Activated CD8-positive, alpha-beta memory T cell treated with anti-CD3 and anti-CD28 coated beads, Interleukin-2, amount 10 ng/mL, durations not matched to agents 7 days and 5 days (primary cell): ENCODE data around the gene ETV7. TPM values are rescaled to one million over a fixed set of nuclear protein-coding genes. Genes with fewer than 3 reads are reported as not detected.
"Not testable (repeated sequence)": the region's sequence is repeated elsewhere in the genome, so short reads cannot be mapped to it uniquely, and the experiment has no call there.

Experiments
- ATAC-seq: fragments of 150-1000 bp; cut with Tn5 transposase; one replicate; pipeline ENCODE4 v1.10.0; 2021; ENCODE audit warnings: moderate library complexity
- CTCF ChIA-PET: fragments of 350-600 bp; sonication (Branson Sonifier 250); formaldehyde crosslinking; loops from one replicate; lab custom pipeline; 2021; ENCODE audit warnings: antibody characterized with exemption; lab: Charles Lee
- DNase-seq: peaks from one replicate; pipeline ENCODE4 v3.0.0-alpha.2; 2020
- H3K27ac Mint-ChIP-seq: one replicate; pipeline ENCODE4 v1.8.0; 2021; ENCODE audit warnings: mild to moderate bottlenecking, mixed read lengths
- H3K27me3 Mint-ChIP-seq: one replicate; pipeline ENCODE4 v1.8.0; 2021; ENCODE audit warnings: mixed read lengths
- H3K36me3 Mint-ChIP-seq: one replicate; pipeline ENCODE4 v1.8.0; 2021; ENCODE audit warnings: mild to moderate bottlenecking, mixed read lengths
- H3K4me1 Mint-ChIP-seq: one replicate; pipeline ENCODE4 v1.8.0; 2021; ENCODE audit warnings: mixed read lengths
- H3K4me3 Mint-ChIP-seq: one replicate; pipeline ENCODE4 v1.8.0; 2021; ENCODE audit warnings: mild to moderate bottlenecking, moderate library complexity, mixed read lengths
- H3K9me3 Mint-ChIP-seq: one replicate; pipeline ENCODE4 v1.8.0; 2022; ENCODE audit warnings: low read depth, mixed read lengths
- total RNA-seq, 2 experiments: library from RNA; stranded (reverse); gene quantifications; one replicate each; pipeline ENCODE4 v1.2.3, GENCODE V29; 2021

ETV7 gene
- total RNA-seq, 2 experiments from 2014 or later = 5.9 to 19.7 TPM

GRCh38 chr6:36368921-36369865, 18.3 kb downstream of the ETV7 start:
- ATAC-seq (no peak), DNase-seq (no peak)
- no peak overlapping the region for H3K4me3 Mint-ChIP-seq
- no peaks in the 10 kb centered on the region for H3K9me3 Mint-ChIP-seq
- no peak overlapping the region for H3K27ac Mint-ChIP-seq
- no peaks in the 10 kb centered on the region for H3K27me3 Mint-ChIP-seq
- CTCF ChIA-PET = interaction anchor here (1.5 kb wide), 2 partner anchors 36 to 414 kb away, joined by 3 read pairs; no protein-coding TSS in a partner anchor
- peaks cover 16% of the 10 kb centered on the region for H3K36me3 Mint-ChIP-seq
- peaks cover 17% of the 10 kb centered on the region for H3K4me1 Mint-ChIP-seq

- peaks cover 17% of the 10 kb centered on the region for H3K4me1 Mint-ChIP-seq
- H3K27me3 Mint-ChIP-seq = no peaks in the 10 kb centered on the region
- no peak overlapping the region for H3K27ac Mint-ChIP-seq
- ATAC-seq (no peak), DNase-seq (no peak)
- no peaks in the 10 kb centered on the region for H3K9me3 Mint-ChIP-seq
- peaks cover 16% of the 10 kb centered on the region for H3K36me3 Mint-ChIP-seq
- no peak overlapping the region for H3K4me3 Mint-ChIP-seq
- CTCF ChIA-PET = interaction anchor here (1.2 to 1.5 kb wide), 3 partner anchors 27 to 414 kb away, joined by 3 to 4 read pairs (median 3); no protein-coding TSS in a partner anchor
Observed at GRCh38 chr6:36368421-36368820, 19.0 kb downstream of the ETV7 start.

DNA sequence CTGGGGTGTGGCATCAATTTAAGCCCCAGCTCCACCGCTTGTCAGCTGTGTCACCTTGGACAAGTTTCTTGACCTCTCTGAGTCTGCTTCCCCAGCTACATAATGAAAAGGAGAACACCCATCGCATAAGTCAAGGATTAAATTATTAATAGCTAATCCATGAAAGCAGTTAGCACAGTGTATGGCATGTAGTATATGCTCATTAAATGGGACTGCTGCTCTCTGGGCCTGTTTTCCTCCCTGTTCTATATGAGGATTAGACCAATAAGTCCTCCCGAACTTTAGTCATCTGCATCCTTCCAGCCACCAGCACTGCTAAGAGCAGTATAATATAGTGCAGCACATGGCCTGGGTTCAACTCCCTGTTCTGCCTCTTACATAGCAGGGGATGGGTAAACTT, 19.7 kb downstream of the ETV7 start:
- no peak overlapping the region for H3K27ac Mint-ChIP-seq
- no peak for ATAC-seq
- no peak for DNase-seq

DNA sequence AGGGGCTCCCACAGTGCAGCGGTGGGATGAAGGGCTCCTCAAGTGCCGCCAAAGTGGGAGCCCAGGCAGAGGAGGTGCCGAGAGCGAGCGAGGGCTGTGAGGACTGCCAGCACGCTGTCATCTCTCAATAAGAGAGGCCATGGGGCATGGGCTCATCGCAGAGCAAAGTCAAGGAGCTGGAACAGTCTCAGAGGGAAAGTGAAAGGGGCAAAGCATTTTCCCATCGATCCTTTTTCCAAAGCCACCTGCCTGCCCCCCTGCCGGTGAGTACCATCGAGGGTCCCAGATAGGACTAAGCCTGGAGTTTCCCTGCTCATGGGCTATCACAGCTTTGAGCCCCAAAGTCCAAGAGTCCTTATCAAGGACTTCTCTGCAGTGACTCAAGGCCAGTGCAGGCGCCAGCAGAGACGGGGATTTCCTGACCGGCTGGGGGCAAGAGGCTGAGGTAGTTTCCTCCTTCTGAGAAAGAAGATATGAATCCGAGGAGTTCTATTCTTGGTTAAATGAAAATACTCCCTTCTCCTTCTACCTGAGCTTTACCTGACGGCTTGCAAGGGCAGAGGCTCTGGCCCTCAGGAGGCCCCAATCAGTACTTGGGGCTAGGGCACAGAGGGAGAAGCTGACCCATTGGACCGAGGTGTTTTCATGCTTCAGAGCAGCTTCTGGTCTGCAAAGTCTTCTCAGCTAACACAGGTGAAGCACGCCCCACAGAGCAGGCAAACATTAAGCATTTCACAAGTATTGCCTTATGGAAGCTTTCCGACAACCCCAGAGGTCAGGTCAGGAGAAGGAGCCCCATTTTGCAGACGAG, 22.6 kb downstream of the ETV7 start:
- Mint-ChIP-seq H3K4me1 (peaks cover 19% of the 10 kb centered on the region), H3K4me3 (no peak overlapping the region), H3K9me3 (no peaks in the 10 kb centered on the region), H3K27ac (no peak overlapping the region), H3K27me3 (no peaks in the 10 kb centered on the region), H3K36me3 (peaks cover 5% of the 10 kb centered on the region)
- DNase-seq (no peak), ATAC-seq (no peak)
- CTCF ChIA-PET = interaction anchor here (1.8 kb wide), 1 partner anchor 24 kb away, joined by 8 read pairs; no protein-coding TSS in a partner anchor

More for the DNA sequence above, 19.7 kb downstream of the ETV7 start:
- no peaks in the 10 kb centered on the region for H3K9me3 Mint-ChIP-seq
- CTCF ChIA-PET = interaction anchor here (1.0 to 1.5 kb wide), 4 partner anchors 27 to 415 kb away, joined by 3 to 4 read pairs (median 4); partner anchors contain the start of gene MAPK14
- H3K36me3 Mint-ChIP-seq = peaks cover 16% of the 10 kb centered on the region
- H3K4me3 Mint-ChIP-seq = no peak overlapping the region
- no peaks in the 10 kb centered on the region for H3K27me3 Mint-ChIP-seq
- peaks cover 17% of the 10 kb centered on the region for H3K4me1 Mint-ChIP-seq

DNA sequence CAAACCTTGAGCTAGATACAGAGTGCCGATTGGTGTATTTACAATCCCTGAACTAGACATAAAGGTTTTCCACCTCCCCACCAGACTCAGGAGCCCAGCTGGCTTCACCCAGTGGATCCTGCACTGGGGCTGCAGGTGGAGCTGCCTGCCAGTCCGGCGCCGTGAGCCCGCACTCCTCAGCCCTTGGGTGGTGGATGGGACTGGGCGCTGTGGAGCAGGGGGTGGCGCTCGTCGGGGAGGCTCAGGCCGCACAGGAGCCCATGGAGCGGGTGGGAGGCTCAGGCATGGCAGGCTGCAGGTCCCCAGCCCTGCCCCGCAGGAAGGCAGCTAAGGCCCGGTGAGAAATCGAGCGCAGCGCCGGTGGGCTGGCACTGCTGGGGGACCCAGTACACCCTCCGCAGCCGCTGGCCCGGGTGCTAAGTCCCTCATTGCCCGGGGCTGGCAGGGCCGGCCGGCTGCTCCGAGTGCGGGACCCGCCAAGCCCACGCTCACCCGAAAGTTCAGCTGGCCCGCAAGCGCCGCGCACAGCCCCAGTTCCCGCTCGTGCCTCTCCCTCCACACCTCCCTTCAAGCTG, 23.3 kb downstream of the ETV7 start:
- not testable (repeated sequence) for H3K4me3 Mint-ChIP-seq

DNA sequence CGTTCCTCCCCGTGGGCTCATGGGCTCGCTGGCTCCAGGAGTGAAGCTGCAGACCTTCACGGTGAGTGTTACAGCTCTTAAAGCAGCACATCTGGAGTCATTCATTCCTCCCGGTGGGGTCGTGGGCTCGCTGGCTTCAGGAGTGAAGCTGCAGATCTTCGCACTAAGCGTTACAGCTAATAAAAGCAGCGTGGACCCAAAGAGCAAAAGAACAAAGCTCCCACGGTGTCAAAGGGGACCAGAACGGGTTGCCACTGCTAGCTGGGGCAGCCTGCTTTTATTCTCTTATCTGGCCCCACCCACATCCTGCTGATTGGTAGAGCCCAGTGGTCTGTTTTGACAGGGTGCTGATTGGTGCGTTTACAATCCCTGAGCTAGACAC, 24.1 kb downstream of the ETV7 start:
- DNase-seq, H3K36me3 Mint-ChIP-seq, H3K4me3 Mint-ChIP-seq, H3K27ac Mint-ChIP-seq, ATAC-seq, H3K27me3 Mint-ChIP-seq, H3K9me3 Mint-ChIP-seq: not testable (repeated sequence)
- CTCF ChIA-PET = interaction anchor here (1.0 to 9.1 kb wide), 3 partner anchors 24 to 336 kb away, joined by 4 to 91 read pairs (median 4); partner anchors contain the start of genes BNIP5 and MAPK14
- peaks cover 22% of the 10 kb centered on the region for H3K4me1 Mint-ChIP-seq

More for the DNA sequence above, 23.3 kb downstream of the ETV7 start:
- not testable (repeated sequence) for ATAC-seq, H3K27me3 Mint-ChIP-seq, DNase-seq, H3K9me3 Mint-ChIP-seq, H3K27ac Mint-ChIP-seq, H3K36me3 Mint-ChIP-seq
- peaks cover 17% of the 10 kb centered on the region for H3K4me1 Mint-ChIP-seq
- CTCF ChIA-PET = interaction anchor here (1.0 to 9.1 kb wide), 4 partner anchors 23 to 336 kb away, joined by 4 to 91 read pairs (median 6); partner anchors contain the start of genes BNIP5 and MAPK14

- DNase-seq (no peak), ATAC-seq (no peak)
- H3K9me3 Mint-ChIP-seq = no peaks in the 10 kb centered on the region
- peaks cover 28% of the 10 kb centered on the region for H3K4me1 Mint-ChIP-seq
- CTCF ChIA-PET = interaction anchor here (0.8 to 9.1 kb wide), 6 partner anchors 24 to 779 kb away, joined by 3 to 91 read pairs (median 4); partner anchors contain the start of genes BNIP5 and MAPK14
- H3K27ac Mint-ChIP-seq = no peak overlapping the region
- H3K27me3 Mint-ChIP-seq = peaks cover 2% of the 10 kb centered on the region
- peaks cover 5% of the 10 kb centered on the region for H3K36me3 Mint-ChIP-seq
- H3K4me3 Mint-ChIP-seq = no peak overlapping the region
Observed at GRCh38 chr6:36362551-36363370, 24.7 kb downstream of the ETV7 start.

DNA sequence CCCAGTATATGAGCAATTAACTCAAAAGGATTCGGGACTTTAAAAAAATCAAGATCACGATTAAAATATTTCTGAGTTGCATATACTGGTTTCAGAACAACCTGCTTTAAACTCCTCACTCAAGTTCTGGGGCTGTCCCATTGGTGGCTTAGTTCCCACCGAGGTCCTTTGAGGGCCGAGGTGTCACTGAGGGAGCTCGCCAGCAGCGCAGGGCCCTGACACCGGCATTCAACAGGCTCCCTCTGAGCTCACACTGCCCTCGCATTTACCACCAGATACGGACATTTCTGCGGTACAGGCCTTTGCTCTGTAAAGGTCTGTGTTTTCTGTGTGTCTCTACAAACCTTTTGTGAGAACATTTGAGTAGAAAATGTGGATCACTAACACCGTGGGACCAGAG, 26.4 kb downstream of the ETV7 start:
- CTCF ChIA-PET = interaction anchor here (1.4 to 9.1 kb wide), 15 partner anchors 9 to 339 kb away, joined by 3 to 91 read pairs (median 6); partner anchors contain the start of genes BNIP5 and MAPK14
- H3K9me3 Mint-ChIP-seq = no peaks in the 10 kb centered on the region
- H3K4me1 Mint-ChIP-seq = peaks cover 35% of the 10 kb centered on the region
- peaks cover 3% of the 10 kb centered on the region for H3K36me3 Mint-ChIP-seq
- DNase-seq (no peak), ATAC-seq (no peak)
- H3K27me3 Mint-ChIP-seq = peaks cover 8% of the 10 kb centered on the region
- H3K27ac Mint-ChIP-seq = no peak overlapping the region
- H3K4me3 Mint-ChIP-seq = no peak overlapping the region

GRCh38 chr6:36360241-36361054, 27.0 kb downstream of the ETV7 start:
- peaks cover 12% of the 10 kb centered on the region for H3K27me3 Mint-ChIP-seq
- ATAC-seq = peak; percentile 87
- peaks cover 37% of the 10 kb centered on the region for H3K4me1 Mint-ChIP-seq
- H3K27ac Mint-ChIP-seq = no peak overlapping the region
- CTCF ChIA-PET = interaction anchor here (0.7 to 9.1 kb wide), 17 partner anchors 8 to 338 kb away, joined by 3 to 91 read pairs (median 6); partner anchors contain the start of genes BNIP5 and MAPK14
- no peak overlapping the region for H3K4me3 Mint-ChIP-seq
- no peaks in the 10 kb centered on the region for H3K9me3 Mint-ChIP-seq
- H3K36me3 Mint-ChIP-seq = peaks cover 3% of the 10 kb centered on the region
- peak; percentile 82 for DNase-seq

DNA sequence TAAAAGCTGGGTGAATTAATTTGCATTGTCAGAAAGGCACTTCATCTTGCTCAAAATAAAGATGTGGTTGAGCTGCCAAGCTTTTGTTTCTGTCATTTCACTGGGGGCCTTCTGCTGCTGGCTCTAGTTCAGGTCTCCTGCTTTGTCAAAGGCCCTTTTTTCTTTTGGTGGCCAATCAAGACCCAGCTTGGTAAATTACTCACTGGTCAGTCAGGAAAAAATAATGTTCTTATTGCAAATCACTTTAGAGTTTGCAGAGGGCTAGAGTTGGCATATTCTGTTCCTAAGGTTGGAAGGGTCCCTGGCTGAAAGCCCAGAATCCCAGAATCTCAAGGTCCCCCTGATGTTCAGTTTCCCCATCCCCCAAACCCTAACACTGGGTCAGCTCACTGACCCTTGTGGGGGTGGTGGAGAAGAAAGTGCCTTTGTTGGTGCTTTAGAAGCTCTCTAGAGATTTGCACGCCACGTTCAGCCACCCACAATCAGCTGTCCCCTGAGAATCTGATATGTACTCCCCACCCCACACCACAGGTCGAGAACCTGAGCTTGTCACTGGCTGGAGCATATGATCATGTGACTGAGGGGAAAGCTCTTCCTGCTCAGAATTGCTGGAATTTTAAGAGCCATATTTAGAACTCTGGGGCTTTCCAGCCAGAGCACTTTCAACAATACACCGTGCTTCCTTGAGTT, 29.1 kb downstream of the ETV7 start:
- Mint-ChIP-seq H3K27me3 (peaks cover 17% of the 10 kb centered on the region), H3K4me3 (no peak overlapping the region), H3K9me3 (peaks cover 2% of the 10 kb centered on the region), H3K27ac (no peak overlapping the region), H3K36me3 (peaks cover 8% of the 10 kb centered on the region), H3K4me1 (peaks cover 27% of the 10 kb centered on the region)
- no peak for DNase-seq
- CTCF ChIA-PET = interaction anchor here (1.0 to 9.1 kb wide), 9 partner anchors 11 to 331 kb away, joined by 3 to 91 read pairs (median 4); partner anchors contain the start of genes BNIP5 and MAPK14
- no peak for ATAC-seq

DNA sequence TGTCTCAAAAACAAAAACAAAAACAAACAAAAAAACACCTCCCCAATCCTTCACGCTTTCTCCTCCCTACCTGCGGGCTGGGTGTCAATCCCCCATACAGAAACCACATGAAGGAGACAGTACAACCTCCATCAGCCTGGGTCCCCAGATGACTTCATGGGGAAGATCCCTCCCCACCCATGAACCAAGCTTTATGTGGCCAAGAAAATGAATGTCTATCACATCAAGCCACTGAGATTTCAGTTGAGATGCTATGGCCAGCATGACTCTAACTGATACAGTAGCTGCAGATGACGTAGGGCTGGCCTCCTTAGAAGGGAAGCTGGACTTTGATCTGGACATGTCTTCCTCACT, 29.6 kb downstream of the ETV7 start:
- DNase-seq = no peak
- no peak overlapping the region for H3K27ac Mint-ChIP-seq
- peaks cover 27% of the 10 kb centered on the region for H3K4me1 Mint-ChIP-seq
- H3K36me3 Mint-ChIP-seq = peaks cover 6% of the 10 kb centered on the region
- ATAC-seq = peak; percentile 28
- no peak overlapping the region for H3K4me3 Mint-ChIP-seq
- H3K9me3 Mint-ChIP-seq = peaks cover 5% of the 10 kb centered on the region
- H3K27me3 Mint-ChIP-seq = peaks cover 22% of the 10 kb centered on the region
- CTCF ChIA-PET = interaction anchor here (1.1 to 9.1 kb wide), 6 partner anchors 11 to 330 kb away, joined by 3 to 91 read pairs (median 27); partner anchors contain the start of genes BNIP5 and MAPK14
